ENCODE measurements around the gene OSBPL2. TPM values are rescaled to one million over a fixed set of nuclear protein-coding genes. Genes with fewer than 3 reads are reported as not detected.

OSBPL2 gene
- total RNA-seq, 5 donors from 2014 or later (not counting 1 experiment from before 2014, with no cell fraction given), result 57.0 to 70.1 (median 63.0) TPM

- no peak for ATAC-seq (replicated peaks in 1 of 4)
- CTCF ChIA-PET, result no interaction called here
Observed at GRCh38 chr20:62289131-62289530, 50.8 kb downstream of the OSBPL2 start.

DNA sequence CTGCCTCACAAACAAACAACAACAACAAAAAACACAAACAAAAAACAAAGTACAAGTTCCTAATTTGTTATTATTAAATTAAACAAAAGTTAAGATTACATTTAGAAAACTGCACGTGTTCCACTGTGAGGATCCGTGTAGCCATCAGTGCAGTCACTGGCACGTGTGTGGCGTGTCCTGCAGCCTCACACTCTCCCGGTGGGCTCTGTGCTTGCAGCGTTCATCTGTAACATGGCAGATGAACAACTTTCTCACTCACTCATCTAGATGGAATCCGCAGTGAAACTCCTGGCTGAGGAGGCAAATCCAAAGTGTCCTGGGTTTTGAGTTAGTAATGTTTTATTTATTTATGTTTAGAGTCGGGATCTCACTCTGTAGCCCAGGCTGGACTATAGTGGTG is 51.6 kb downstream of the OSBPL2 start:
- peaks cover 0 to 14% (median 6%) of the 10 kb centered on the region in 3 donors for H3K4me1 Mint-ChIP-seq
- ATAC-seq (replicated peaks in 1 of 4) (no peak), DNase-seq (no peak)
- 100% methylated on average over 4 of the region's 8 CpGs for WGBS (ENCODE audit: insufficient coverage)
- POLR2A ChIA-PET, result no interaction called here
- Histone ChIP-seq H3K27ac (ENCODE audit: low read length) (no peak overlapping the region), H3K36me3 (ENCODE audit: control insufficient read depth in 2 of 2, extremely low read depth in 1 of 2, insufficient read depth in 1 of 2, low read length in 1 of 2) (peaks cover 31 to 46% of the 10 kb centered on the region in 2 donors), H3K9me3 (no peaks in the 10 kb centered on the region), H3K4me1 (ENCODE audit: control insufficient read depth in 1 of 2, extremely low read depth in 1 of 2, insufficient read depth in 2 of 2, low read length in 2 of 2) (peaks cover 0 to 22% of the 10 kb centered on the region in 2 experiments), H3K27me3 (replicated peaks in 1 of 2; ENCODE audit: control insufficient read depth in 2 of 2, extremely low read depth in 1 of 2, insufficient read depth in 2 of 2, low read length in 1 of 2) (no peaks in the 10 kb centered on the region), H3K4me3 (ENCODE audit: control insufficient read depth in 1 of 2, extremely low read depth in 1 of 2, low read length in 1 of 2) (no peak overlapping the region)
- CTCF ChIA-PET, result no interaction called here
- peak overlapping the region in 1 of 2 donors; percentile 6 for H3K27ac Mint-ChIP-seq
- no peaks in the 10 kb centered on the region for H3K27me3 Mint-ChIP-seq
- peaks cover 30% of the 10 kb centered on the region for H3K36me3 Mint-ChIP-seq
- no peak overlapping the region for H3K4me3 Mint-ChIP-seq
- no peaks in the 10 kb centered on the region for H3K9me3 Mint-ChIP-seq

More at GRCh38 chr20:62289131-62289530, 50.8 kb downstream of the OSBPL2 start:
- Mint-ChIP-seq H3K27me3 (no peaks in the 10 kb centered on the region), H3K27ac (no peak overlapping the region), H3K9me3 (no peaks in the 10 kb centered on the region), H3K36me3 (peaks cover 38% of the 10 kb centered on the region), H3K4me1 (peaks cover 0 to 14% (median 6%) of the 10 kb centered on the region in 3 donors), H3K4me3 (no peak overlapping the region)
- POLR2A ChIA-PET, result no interaction called here
- WGBS (ENCODE audit: insufficient coverage), result 100% methylated on average over 3 of the region's 14 CpGs
- Histone ChIP-seq H3K27ac (ENCODE audit: low read length) (no peak overlapping the region), H3K4me1 (ENCODE audit: control insufficient read depth in 1 of 2, extremely low read depth in 1 of 2, insufficient read depth in 2 of 2, low read length in 2 of 2) (peaks cover 0 to 22% of the 10 kb centered on the region in 2 experiments), H3K36me3 (ENCODE audit: control insufficient read depth in 2 of 2, extremely low read depth in 1 of 2, insufficient read depth in 1 of 2, low read length in 1 of 2) (peaks cover 31 to 50% of the 10 kb centered on the region in 2 donors), H3K27me3 (replicated peaks in 1 of 2; ENCODE audit: control insufficient read depth in 2 of 2, extremely low read depth in 1 of 2, insufficient read depth in 2 of 2, low read length in 1 of 2) (no peaks in the 10 kb centered on the region), H3K4me3 (ENCODE audit: control insufficient read depth in 1 of 2, extremely low read depth in 1 of 2, low read length in 1 of 2) (no peak overlapping the region), H3K9me3 (no peaks in the 10 kb centered on the region)
- DNase-seq, result no peak

DNA sequence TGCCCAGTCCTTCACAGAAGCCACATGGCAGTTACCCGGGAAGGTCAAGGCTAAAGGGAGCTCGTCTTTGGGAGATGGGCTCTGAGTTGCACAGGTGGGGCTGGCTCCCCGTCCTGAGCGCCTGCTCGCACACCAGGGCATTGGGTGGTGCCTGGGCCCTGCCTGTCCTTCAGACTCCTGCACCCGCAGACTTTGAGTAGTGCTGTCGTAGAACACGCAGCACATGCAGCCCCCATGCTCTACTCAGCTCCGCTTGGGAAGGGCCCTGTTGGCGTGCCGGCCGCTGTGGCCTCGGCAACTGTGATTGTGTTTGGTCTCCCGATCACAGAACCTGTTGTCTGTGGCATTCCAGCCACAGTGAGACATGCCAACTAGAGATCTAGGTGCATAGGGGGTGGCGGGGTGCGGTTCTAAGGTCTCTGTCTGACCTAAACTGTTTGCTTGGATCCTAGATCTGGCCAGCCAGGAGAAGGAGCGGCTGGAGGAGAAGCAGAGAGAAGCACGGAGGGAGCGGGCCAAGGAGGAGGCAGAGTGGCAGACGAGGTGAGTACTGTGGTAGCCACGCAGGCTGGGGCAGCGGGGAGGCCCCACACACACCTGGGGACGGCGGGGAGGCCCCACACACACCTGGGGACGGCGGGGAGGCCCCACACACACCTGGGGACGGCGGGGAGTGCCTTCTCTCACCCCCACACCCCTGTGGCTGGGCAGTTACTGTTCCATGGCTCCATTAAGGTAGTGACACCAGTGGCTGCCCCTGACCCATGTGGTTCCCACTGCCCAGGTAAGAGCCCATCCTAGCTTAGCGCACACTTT is 53.1 kb downstream of the OSBPL2 start:
- Mint-ChIP-seq H3K27me3 (no peaks in the 10 kb centered on the region), H3K36me3 (peaks cover 30% of the 10 kb centered on the region), H3K27ac (peak overlapping the region in 1 of 2 donors; percentile 88), H3K9me3 (no peaks in the 10 kb centered on the region), H3K4me3 (no peak overlapping the region), H3K4me1 (peaks cover 0 to 14% (median 6%) of the 10 kb centered on the region in 3 donors)
- CTCF ChIA-PET, result no interaction called here
- peaks cover 0 to 22% of the 10 kb centered on the region in 2 experiments for H3K4me1 ChIP-seq (ENCODE audit: control insufficient read depth in 1 of 2, extremely low read depth in 1 of 2, insufficient read depth in 2 of 2, low read length in 2 of 2)
- H3K9me3 ChIP-seq, result no peaks in the 10 kb centered on the region
- peaks cover 21 to 43% of the 10 kb centered on the region in 2 donors for H3K36me3 ChIP-seq (ENCODE audit: control insufficient read depth in 2 of 2, extremely low read depth in 1 of 2, insufficient read depth in 1 of 2, low read length in 1 of 2)
- POLR2A ChIA-PET, result interaction anchor here in 1 of 2 donors (0.7 kb wide), 1 partner anchor 16 kb away, joined by 3 read pairs; no protein-coding TSS in a partner anchor
- DNase-seq, result no peak
- peak in 1 of 4 experiments; percentile 17 for ATAC-seq (replicated peaks in 1 of 4)
- no peak overlapping the region for H3K4me3 ChIP-seq (ENCODE audit: control insufficient read depth in 1 of 2, extremely low read depth in 1 of 2, low read length in 1 of 2)
- H3K27ac ChIP-seq (ENCODE audit: low read length), result peak overlapping the region; percentile 36
- H3K27me3 ChIP-seq (replicated peaks in 1 of 2; ENCODE audit: control insufficient read depth in 2 of 2, extremely low read depth in 1 of 2, insufficient read depth in 2 of 2, low read length in 1 of 2), result no peaks in the 10 kb centered on the region
- 95% methylated on average over 24 of the region's 29 CpGs for WGBS (ENCODE audit: insufficient coverage)

- POLR2A ChIA-PET, result no interaction called here
- WGBS (ENCODE audit: insufficient coverage), result 68% methylated on average over 11 of the region's 11 CpGs
- H3K27ac ChIP-seq (ENCODE audit: low read length), result peak overlapping the region; percentile 36
- H3K36me3 Mint-ChIP-seq, result peaks cover 30% of the 10 kb centered on the region
- CTCF ChIA-PET, result no interaction called here
- no peak overlapping the region for H3K4me3 ChIP-seq (ENCODE audit: control insufficient read depth in 1 of 2, extremely low read depth in 1 of 2, low read length in 1 of 2)
- peak overlapping the region; percentile 84 to 88 for H3K27ac Mint-ChIP-seq
- H3K4me1 ChIP-seq (ENCODE audit: control insufficient read depth in 1 of 2, extremely low read depth in 1 of 2, insufficient read depth in 2 of 2, low read length in 2 of 2), result peaks cover 0 to 22% of the 10 kb centered on the region in 2 experiments
- no peaks in the 10 kb centered on the region for H3K9me3 ChIP-seq
- H3K27me3 Mint-ChIP-seq, result no peaks in the 10 kb centered on the region
- H3K9me3 Mint-ChIP-seq, result no peaks in the 10 kb centered on the region
- no peaks in the 10 kb centered on the region for H3K27me3 ChIP-seq (replicated peaks in 1 of 2; ENCODE audit: control insufficient read depth in 2 of 2, extremely low read depth in 1 of 2, insufficient read depth in 2 of 2, low read length in 1 of 2)
- H3K36me3 ChIP-seq (ENCODE audit: control insufficient read depth in 2 of 2, extremely low read depth in 1 of 2, insufficient read depth in 1 of 2, low read length in 1 of 2), result peaks cover 21 to 38% of the 10 kb centered on the region in 2 donors
- H3K4me3 Mint-ChIP-seq, result no peak overlapping the region
- peak in 12 of 35 experiments; percentile 6 to 45 (median 13) for DNase-seq
- peak in 2 of 4 experiments; percentile 44 to 79 for ATAC-seq (replicated peaks in 1 of 4)
- H3K4me1 Mint-ChIP-seq, result peaks cover 0 to 14% (median 6%) of the 10 kb centered on the region in 3 donors
Observed at GRCh38 chr20:62292108-62292507, 53.8 kb downstream of the OSBPL2 start.

DNA sequence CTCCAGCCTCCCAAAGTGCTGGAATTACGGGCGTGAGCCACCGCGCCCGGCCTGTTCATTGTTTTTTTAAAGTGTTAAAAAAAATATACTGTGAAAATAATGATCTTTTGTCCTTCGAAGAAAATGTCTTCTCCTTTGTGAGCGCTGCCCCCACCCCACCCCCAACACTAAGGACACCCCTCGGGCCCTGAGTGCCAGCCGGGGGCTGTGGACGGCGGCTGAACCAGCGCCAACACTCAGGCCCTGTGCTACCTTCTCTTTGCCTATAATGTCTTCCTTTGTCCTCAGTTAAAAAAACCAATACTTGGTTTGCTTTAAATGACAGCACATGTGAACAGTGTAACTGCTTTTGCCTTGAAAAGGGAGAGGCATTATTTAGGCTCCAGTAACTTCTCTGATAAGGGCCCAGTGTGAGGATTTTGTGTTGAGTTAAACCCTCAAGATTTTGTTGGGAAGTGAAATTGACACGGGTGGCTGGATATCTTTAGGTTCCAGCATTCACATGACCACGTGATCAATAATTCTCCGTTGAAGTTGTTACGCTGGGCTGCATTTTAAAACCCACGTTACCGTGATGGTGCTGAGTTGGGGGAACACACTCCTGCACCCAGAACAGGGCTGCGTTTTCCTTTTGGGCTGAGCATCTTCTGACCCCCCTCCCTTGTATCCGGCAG is 54.9 kb downstream of the OSBPL2 start:
- H3K27me3 Mint-ChIP-seq, result no peaks in the 10 kb centered on the region
- Histone ChIP-seq H3K27ac (ENCODE audit: low read length) (no peak overlapping the region), H3K36me3 (ENCODE audit: control insufficient read depth in 2 of 2, extremely low read depth in 1 of 2, insufficient read depth in 1 of 2, low read length in 1 of 2) (peaks cover 13 to 35% of the 10 kb centered on the region in 2 donors), H3K27me3 (replicated peaks in 1 of 2; ENCODE audit: control insufficient read depth in 2 of 2, extremely low read depth in 1 of 2, insufficient read depth in 2 of 2, low read length in 1 of 2) (no peaks in the 10 kb centered on the region), H3K4me1 (ENCODE audit: control insufficient read depth in 1 of 2, extremely low read depth in 1 of 2, insufficient read depth in 2 of 2, low read length in 2 of 2) (peaks cover 0 to 22% of the 10 kb centered on the region in 2 experiments), H3K4me3 (ENCODE audit: control insufficient read depth in 1 of 2, extremely low read depth in 1 of 2, low read length in 1 of 2) (no peak overlapping the region), H3K9me3 (no peaks in the 10 kb centered on the region)
- CTCF ChIA-PET, result no interaction called here
- H3K27ac Mint-ChIP-seq, result peak overlapping the region in 1 of 2 donors; percentile 52
- 90% methylated on average over 2 of the region's 20 CpGs for WGBS (ENCODE audit: insufficient coverage)
- H3K9me3 Mint-ChIP-seq, result no peaks in the 10 kb centered on the region
- H3K36me3 Mint-ChIP-seq, result peaks cover 30% of the 10 kb centered on the region
- peaks cover 0 to 14% (median 6%) of the 10 kb centered on the region in 3 donors for H3K4me1 Mint-ChIP-seq
- no peak for DNase-seq
- ATAC-seq (replicated peaks in 1 of 4), result no peak
- POLR2A ChIA-PET, result interaction anchor here in 1 of 2 donors (0.7 kb wide), 1 partner anchor 549 kb away, joined by 6 read pairs; no protein-coding TSS in a partner anchor
- no peak overlapping the region for H3K4me3 Mint-ChIP-seq

DNA sequence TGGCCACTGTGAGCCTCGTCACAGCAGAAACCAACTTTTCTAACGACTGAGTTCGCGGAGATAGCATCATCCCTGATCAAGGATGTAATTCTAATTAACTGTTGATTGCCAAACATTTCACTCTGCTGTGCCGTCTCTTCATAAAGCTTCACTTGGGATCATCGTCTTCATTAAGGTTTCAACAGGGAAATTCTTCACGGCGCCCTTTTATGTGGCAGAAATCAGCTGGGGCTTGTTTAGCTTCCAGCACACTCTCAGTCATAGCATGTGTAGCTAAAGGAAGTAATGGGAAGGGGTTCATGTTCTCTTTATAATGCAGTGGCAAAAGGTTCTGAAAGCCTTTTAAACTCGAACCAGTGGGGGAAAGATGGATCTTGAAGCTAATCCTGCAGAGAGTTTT is 55.6 kb downstream of the OSBPL2 start:
- H3K4me3 Mint-ChIP-seq, result no peak overlapping the region
- no peak overlapping the region for H3K27ac ChIP-seq (ENCODE audit: low read length)
- H3K4me3 ChIP-seq (ENCODE audit: control insufficient read depth in 1 of 2, extremely low read depth in 1 of 2, low read length in 1 of 2), result no peak overlapping the region
- no peaks in the 10 kb centered on the region for H3K9me3 ChIP-seq
- WGBS (ENCODE audit: insufficient coverage), result 100% methylated on average over 4 of the region's 9 CpGs
- peaks cover 0 to 14% (median 6%) of the 10 kb centered on the region in 3 donors for H3K4me1 Mint-ChIP-seq
- no peaks in the 10 kb centered on the region for H3K27me3 Mint-ChIP-seq
- DNase-seq (no peak), ATAC-seq (replicated peaks in 1 of 4) (no peak)
- peaks cover 13 to 35% of the 10 kb centered on the region in 2 donors for H3K36me3 ChIP-seq (ENCODE audit: control insufficient read depth in 2 of 2, extremely low read depth in 1 of 2, insufficient read depth in 1 of 2, low read length in 1 of 2)
- peaks cover 26% of the 10 kb centered on the region for H3K36me3 Mint-ChIP-seq
- H3K27me3 ChIP-seq (replicated peaks in 1 of 2; ENCODE audit: control insufficient read depth in 2 of 2, extremely low read depth in 1 of 2, insufficient read depth in 2 of 2, low read length in 1 of 2), result no peaks in the 10 kb centered on the region
- ChIA-PET CTCF (no interaction called here), POLR2A (no interaction called here)
- no peaks in the 10 kb centered on the region for H3K9me3 Mint-ChIP-seq
- H3K4me1 ChIP-seq (ENCODE audit: control insufficient read depth in 1 of 2, extremely low read depth in 1 of 2, insufficient read depth in 2 of 2, low read length in 2 of 2), result peaks cover 0 to 22% of the 10 kb centered on the region in 2 experiments
- H3K27ac Mint-ChIP-seq, result no peak overlapping the region
